Heart right ventricle (tissue), 16 donors: ENCODE data around the gene NEDD9. TPM values are rescaled to one million over a fixed set of nuclear protein-coding genes. Genes with fewer than 3 reads are reported as not detected.

Experiments
- ATAC-seq, 8 donors: fragments of 200-7000 bp; cut with Tn5 transposase; one replicate each; pipeline ENCODE4 v1.9.1; 2020; ENCODE audit warnings: mild to moderate bottlenecking in 8 of 8, moderate library complexity in 8 of 8, moderate number of reproducible peaks in 1 of 8
- DNase-seq, 2 donors: peaks; one replicate each; pipeline ENCODE4 v3.0.0-alpha.2; 2020
- H3K27ac ChIP-seq, 10 donors: fragments of 200-600 bp; sonication (generic) in 2 of 10; one replicate each; pipeline versions ENCODE4 v1.5.0 to v1.8.0; 2020 to 2022; ENCODE audit warnings: mild to moderate bottlenecking in 3 of 10
- H3K27me3 ChIP-seq, 7 donors: fragments of 200-600 bp; one replicate each; pipeline ENCODE4 v1.8.0; 2021 to 2022; ENCODE audit warnings: mild to moderate bottlenecking in 2 of 7
- H3K36me3 ChIP-seq, 9 donors: fragments of 200-600 bp; sonication (generic) in 1 of 9; one replicate each; pipeline versions ENCODE4 v1.5.0 to v1.8.0; 2020 to 2022; ENCODE audit warnings: mild to moderate bottlenecking in 2 of 9
- H3K4me1 ChIP-seq, 9 donors: fragments of 200-600 bp; sonication (generic) in 1 of 9; one replicate each; pipeline versions ENCODE4 v1.5.0 to v1.8.0; 2020 to 2022; ENCODE audit warnings: mild to moderate bottlenecking in 4 of 9
- H3K4me3 ChIP-seq, 10 donors: fragments of 200-600 bp; sonication (generic) in 2 of 10; one replicate each; pipeline versions ENCODE4 v1.5.0 to v1.8.0; 2020 to 2022; ENCODE audit warnings: mild to moderate bottlenecking in 7 of 10, moderate library complexity in 2 of 10
- H3K9me3 ChIP-seq, 11 donors: fragments of 200-600 bp in 10 of 11; sonication (generic) in 2 of 11; one replicate each; pipeline versions ENCODE4 v1.5.0 to v1.8.0; 2013 to 2022; ENCODE audit warnings: mild to moderate bottlenecking in 2 of 11, control low read depth in 1 of 11, moderate library complexity in 1 of 11
- CTCF ChIP-seq, 9 donors: fragments of 200-600 bp; sonication (generic) in 2 of 9; IDR thresholded peaks; one replicate each; pipeline versions ENCODE4 v1.5.0 to v1.8.0; 2021 to 2022; ENCODE audit warnings: antibody characterized with exemption in 9 of 9, mild to moderate bottlenecking in 5 of 9, moderate library complexity in 1 of 9
- WGBS, 2 donors: extraction: QIAGEN DNeasy Blood & Tissue Kit; methylation state at CpG; one replicate each; pipeline ENCODE4 v1.1.7; 2013; ENCODE audit warnings: inconsistent platforms in 1 of 2; 5-methylcytosine and 5-hydroxymethylcytosine counted together
- intact Hi-C, 10 donors: fragments of 100-400 bp; cut with DNase I; formaldehyde crosslinking; loops; one replicate each; pipeline versions ENCODE4 v1.11.1 to v1.14.2; 2022
- polyA plus RNA-seq, 2 donors: library from polyadenylated mRNA; stranded (reverse); fragments of 200-250 nt; gene quantifications; one replicate each; pipeline ENCODE4 v1.2.3, GENCODE V29; 2013
- total RNA-seq, 10 donors: library from RNA; stranded (reverse); fragmentation: NEBNext Ultra II Directional in 3 of 10; extraction: Animal tissue kit (Norgen Biotek cat#: 25700) in 3 of 10; gene quantifications; one replicate each; pipeline versions ENCODE4 v1.2.1 to v1.2.4, GENCODE V29; 2021 to 2023
- donor health status: Arrhythmogenic right ventricular cardiomyopathy.
- donor health status: ischemic (EF 13 %, LVEDD 7.1; RV severe dilation, severe dysfunction).
- donor health status: healthy with polysubstance abuse.
- donor health status: DM: no; HTN: yes; CAD: no.
- donor health status: DM: no; HTN: no; CAD: no.
- donor health status: ischemic (EF 25% LVEDD 6.9; RV normal size, moderate dysfunction).
- donor health status: ischemic (EF 25% LVEDD 5.7; RV mildly dilated, moderate dysfunction).
- donor health status: healthy.
- donor health status: DM: yes; HTN: yes; CAD: no.
- donor health status: Ischemic cardiomyopathy.
- donor health status: ischemic (EF 35%, LVEDD 5.7; RV mildly dilated, moderate dysfunction).
- donor health status: nonischemic (EF 11% LVEDD 7.7; RV severe dilation, severe dysfunction).
- donor health status: DM: yes; HTN: yes; CAD: no.
- donor health status: PGD.
- donor health status: ischemic (EF 29% LVEDD 5.4; RV normal size, mild dysfunction).
- donor health status: nonischemic (EF 23%, LVEDD 6.1; RV moderate dilation, normal function).

NEDD9 gene
- total and polyA plus RNA-seq, 12 donors = 10.8 to 34.2 (median 23.3) TPM

- intact Hi-C loops = loop anchor here in 1 of 10 donors (10.0 kb wide), 1 partner anchor 56 kb away; no protein-coding TSS in a partner anchor
- H3K27ac ChIP-seq = peak overlapping the region in 1 of 10 donors; percentile 59
- peaks cover 4 to 28% (median 15%) of the 10 kb centered on the region in 9 donors for H3K4me1 ChIP-seq
- no peaks in the 10 kb centered on the region for H3K36me3 ChIP-seq
- no peak for DNase-seq
- ATAC-seq = peak in 2 of 8 donors; percentile 20 to 30
- TF ChIP-seq CTCF (IDR thresholded peaks at IDR 0.05) = no peak
- H3K9me3 ChIP-seq = no peaks in the 10 kb centered on the region
- WGBS, 2 donors = 92 to 93% methylated on average over 2 of the region's 2 CpGs
- no peaks in the 10 kb centered on the region for H3K27me3 ChIP-seq
- no peak overlapping the region for H3K4me3 ChIP-seq
Observed at GRCh38 chr6:11258260-11259237, 26.1 kb upstream of the NEDD9 start.

DNA sequence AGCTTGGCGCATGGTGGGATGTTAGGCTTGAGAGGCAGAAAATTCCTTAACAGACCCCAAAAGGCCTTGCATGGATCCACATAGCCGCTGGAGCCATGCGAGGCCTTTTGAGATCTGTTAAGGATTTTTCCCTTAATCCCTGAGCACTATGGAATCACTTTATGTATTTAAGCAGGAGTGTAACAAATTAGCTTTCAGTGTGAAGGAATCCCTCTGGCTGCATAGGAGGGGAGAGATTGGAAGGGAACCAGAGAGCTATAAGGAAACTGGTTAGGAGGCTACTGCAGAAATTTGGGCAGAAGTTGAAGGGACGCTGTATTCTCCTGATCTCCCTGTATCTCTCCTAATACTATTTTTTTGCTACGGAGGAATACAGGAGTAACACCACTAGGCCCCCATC is 23.1 kb upstream of the NEDD9 start:
- 95 to 96% methylated on average over 5 of the region's 5 CpGs for WGBS, 2 donors
- no peak overlapping the region for H3K27ac ChIP-seq
- no peaks in the 10 kb centered on the region for H3K36me3 ChIP-seq
- no peak for TF ChIP-seq CTCF (IDR thresholded peaks at IDR 0.05)
- no peaks in the 10 kb centered on the region for H3K9me3 ChIP-seq
- H3K4me3 ChIP-seq = no peak overlapping the region
- ATAC-seq (no peak), DNase-seq (no peak)
- H3K4me1 ChIP-seq = peaks cover 11 to 29% (median 21%) of the 10 kb centered on the region in 9 donors
- H3K27me3 ChIP-seq = no peaks in the 10 kb centered on the region
- intact Hi-C loops = loop anchor here in 1 of 10 donors (10.0 kb wide), 1 partner anchor 59 kb away; no protein-coding TSS in a partner anchor

DNA sequence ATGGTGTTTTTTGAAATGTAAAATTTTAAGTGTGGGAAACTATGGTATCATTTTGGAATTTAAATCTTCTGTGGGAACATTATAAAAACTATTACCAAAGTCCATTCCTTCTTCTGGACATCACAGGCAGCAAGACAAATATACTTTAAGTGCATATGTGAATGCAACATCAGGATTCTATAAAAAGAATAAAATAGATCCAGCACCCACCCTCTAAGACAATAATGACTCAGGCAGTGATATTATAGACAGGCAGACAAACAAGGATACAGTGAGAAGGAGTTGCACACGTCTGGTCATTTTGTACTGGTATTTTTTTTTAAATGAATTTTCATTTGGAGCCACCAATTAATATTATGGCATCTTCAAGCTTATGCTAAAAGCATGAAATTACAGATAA is 21.1 kb upstream of the NEDD9 start:
- Histone ChIP-seq H3K9me3 (peaks cover 0 to 7% (median 0%) of the 10 kb centered on the region in 11 donors), H3K4me3 (no peak overlapping the region), H3K27me3 (no peaks in the 10 kb centered on the region), H3K36me3 (no peaks in the 10 kb centered on the region), H3K27ac (no peak overlapping the region), H3K4me1 (peaks cover 11 to 28% (median 21%) of the 10 kb centered on the region in 9 donors)
- WGBS, 2 donors = 91 to 96% methylated on average over 1 of the region's 1 CpG
- DNase-seq = no peak
- TF ChIP-seq CTCF (IDR thresholded peaks at IDR 0.05) = no peak
- no peak for ATAC-seq
- intact Hi-C loops = loop anchor here in 2 of 10 donors (5.0 to 10.0 kb wide), 2 partner anchors 61 to 81 kb away; no protein-coding TSS in a partner anchor

- DNase-seq = peak; percentile 36 to 79
- Histone ChIP-seq H3K27me3 (no peaks in the 10 kb centered on the region), H3K4me3 (peak overlapping the region in 1 of 10 donors; percentile 1), H3K9me3 (peaks cover 0 to 7% (median 0%) of the 10 kb centered on the region in 11 donors), H3K4me1 (peaks cover 11 to 28% (median 20%) of the 10 kb centered on the region in 9 donors), H3K36me3 (no peaks in the 10 kb centered on the region), H3K27ac (peak overlapping the region; percentile 43 to 79 (median 62))
- TF ChIP-seq CTCF (IDR thresholded peaks at IDR 0.05) = no peak
- 34 to 37% methylated on average over 7 of the region's 7 CpGs for WGBS, 2 donors
- ATAC-seq = peak; percentile 74 to 93 (median 87)
- intact Hi-C loops = loop anchor here in 2 of 10 donors (5.0 to 10.0 kb wide), 2 partner anchors 63 to 79 kb away; no protein-coding TSS in a partner anchor
Observed at GRCh38 chr6:11251553-11252360, 19.3 kb upstream of the NEDD9 start.
